ENCODE results near the gene SAMD14.
A peak's percentile ranks its signal among the peaks of the same experiment; 100 is the strongest.

SAMD14 gene

GRCh38 chr17:50161023-50161910 lies 31.3 kb upstream of the SAMD14 start:
- TF ChIP-seq RARB (CRISPR knock-in tag; IDR thresholded peaks at IDR 0.05) (no peak), SNAI2 (CRISPR knock-in tag; IDR thresholded peaks at IDR 0.05) (no peak), GLIS3 (CRISPR knock-in tag; IDR thresholded peaks at IDR 0.05) (no peak), ZNF70 (CRISPR knock-in tag; IDR thresholded peaks at IDR 0.05) (0 out of 2 replicates have a peak, but pooled peaks have one; percentile 39), CREB5 (CRISPR knock-in tag; IDR thresholded peaks at IDR 0.05; ENCODE audit: low read depth) (no peak)
- peak; percentile 96 for ATAC-seq

GRCh38 chr17:50157891-50158290 lies 27.9 kb upstream of the SAMD14 start:
- TF ChIP-seq ZFP30 (CRISPR knock-in tag; IDR thresholded peaks at IDR 0.05), result no peak
- no peak for TF ChIP-seq ARNTL (CRISPR knock-in tag; IDR thresholded peaks at IDR 0.05; ENCODE audit: borderline replicate concordance, low read depth)
- no peak for TF ChIP-seq PATZ1 (CRISPR knock-in tag; IDR thresholded peaks at IDR 0.05; ENCODE audit: borderline replicate concordance)
- TF ChIP-seq CREB5 (CRISPR knock-in tag; IDR thresholded peaks at IDR 0.05; ENCODE audit: low read depth), result no peak
- no peak for TF ChIP-seq ZNF70 (CRISPR knock-in tag; IDR thresholded peaks at IDR 0.05)
- TF ChIP-seq ZC3H10 (CRISPR knock-in tag; IDR thresholded peaks at IDR 0.05), result no peak
- no peak for TF ChIP-seq ISL1 (CRISPR knock-in tag; IDR thresholded peaks at IDR 0.05)
- TF ChIP-seq TCF4 (CRISPR knock-in tag; IDR thresholded peaks at IDR 0.05; ENCODE audit: borderline replicate concordance), result no peak
- no peak for TF ChIP-seq ZNF8 (CRISPR knock-in tag; IDR thresholded peaks at IDR 0.05)
- TF ChIP-seq ZNF565 (CRISPR knock-in tag; conservative IDR thresholded peaks at IDR 0.05; ENCODE audit: low read depth), result no peak
- no peak for TF ChIP-seq ZFP3 (CRISPR knock-in tag; IDR thresholded peaks at IDR 0.05)
- ATAC-seq, result no peak

GRCh38 chr17:50155115-50155819 lies 25.3 kb upstream of the SAMD14 start:
- peak; percentile 20 for ATAC-seq
- no peak for TF ChIP-seq TCF4 (CRISPR knock-in tag; IDR thresholded peaks at IDR 0.05; ENCODE audit: borderline replicate concordance)
- no peak for TF ChIP-seq PPARA (CRISPR knock-in tag; IDR thresholded peaks at IDR 0.05; ENCODE audit: borderline replicate concordance)
- no peak for TF ChIP-seq ZNF8 (CRISPR knock-in tag; IDR thresholded peaks at IDR 0.05)
- TF ChIP-seq PATZ1 (CRISPR knock-in tag; IDR thresholded peaks at IDR 0.05; ENCODE audit: borderline replicate concordance), result no peak
- no peak for TF ChIP-seq ZNF565 (CRISPR knock-in tag; conservative IDR thresholded peaks at IDR 0.05; ENCODE audit: low read depth)
- TF ChIP-seq SNAI2 (CRISPR knock-in tag; IDR thresholded peaks at IDR 0.05), result no peak
- TF ChIP-seq ESRRG (CRISPR knock-in tag; IDR thresholded peaks at IDR 0.05), result no peak
- TF ChIP-seq ZC3H10 (CRISPR knock-in tag; IDR thresholded peaks at IDR 0.05), result no peak
- no peak for TF ChIP-seq ZFP30 (CRISPR knock-in tag; IDR thresholded peaks at IDR 0.05)
- no peak for TF ChIP-seq OSR1 (CRISPR knock-in tag; IDR thresholded peaks at IDR 0.05)
- no peak for TF ChIP-seq CREB5 (CRISPR knock-in tag; IDR thresholded peaks at IDR 0.05; ENCODE audit: low read depth)
- no peak for TF ChIP-seq CSDC2 (CRISPR knock-in tag; IDR thresholded peaks at IDR 0.05)
